Panc1 (cell line): ENCODE measurements around the gene CCDC6.

ENCODE experiments used
- POLR2AphosphoS5 ChIP-seq: IDR thresholded peaks from 2 replicates; pipeline ENCODE4 v1.6.1; 2012; ENCODE audit warnings: mild to moderate bottlenecking, low read depth, low read length, moderate library complexity
- SIN3A ChIP-seq: IDR thresholded peaks from 2 replicates; pipeline ENCODE4 v1.6.1; 2012; ENCODE audit warnings: low read depth, mild to moderate bottlenecking, low read length, moderate library complexity, borderline replicate concordance; ENCODE audit not compliant: insufficient read depth
- TCF7L2 ChIP-seq: IDR thresholded peaks from 2 replicates; pipeline ENCODE4 v1.6.1; 2011; ENCODE audit warnings: mild to moderate bottlenecking, low read depth, low read length, inconsistent platforms
- TF ChIP-seq, protein P1 (sequence below): fragments of 450-650 bp; IDR thresholded peaks from 2 replicates; pipeline ENCODE4 v1.5.1; 2017; ENCODE audit warnings: mild to moderate bottlenecking

DNA sequence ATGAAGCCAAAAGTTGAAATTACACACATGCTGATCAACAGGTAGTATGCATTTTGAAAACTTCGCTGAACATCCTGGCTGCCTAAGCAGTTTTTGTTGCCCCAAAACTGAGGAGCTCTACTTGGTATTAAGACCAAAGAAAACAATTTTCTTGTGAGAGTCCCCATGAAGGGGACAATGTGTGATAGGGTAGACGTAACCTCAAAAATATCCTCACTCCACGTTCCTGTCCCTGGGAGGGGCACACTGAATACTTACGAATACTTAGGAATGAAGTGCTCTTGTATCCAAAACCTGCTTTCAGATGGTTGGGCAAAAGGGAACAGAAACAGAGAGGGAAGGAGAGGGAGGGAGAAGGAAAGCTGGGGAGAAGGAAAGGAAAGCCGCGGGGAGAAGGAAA, 24.7 kb downstream of the CCDC6 start:
- no peak for TF ChIP-seq TCF7L2
- TF ChIP-seq, protein P1, sequence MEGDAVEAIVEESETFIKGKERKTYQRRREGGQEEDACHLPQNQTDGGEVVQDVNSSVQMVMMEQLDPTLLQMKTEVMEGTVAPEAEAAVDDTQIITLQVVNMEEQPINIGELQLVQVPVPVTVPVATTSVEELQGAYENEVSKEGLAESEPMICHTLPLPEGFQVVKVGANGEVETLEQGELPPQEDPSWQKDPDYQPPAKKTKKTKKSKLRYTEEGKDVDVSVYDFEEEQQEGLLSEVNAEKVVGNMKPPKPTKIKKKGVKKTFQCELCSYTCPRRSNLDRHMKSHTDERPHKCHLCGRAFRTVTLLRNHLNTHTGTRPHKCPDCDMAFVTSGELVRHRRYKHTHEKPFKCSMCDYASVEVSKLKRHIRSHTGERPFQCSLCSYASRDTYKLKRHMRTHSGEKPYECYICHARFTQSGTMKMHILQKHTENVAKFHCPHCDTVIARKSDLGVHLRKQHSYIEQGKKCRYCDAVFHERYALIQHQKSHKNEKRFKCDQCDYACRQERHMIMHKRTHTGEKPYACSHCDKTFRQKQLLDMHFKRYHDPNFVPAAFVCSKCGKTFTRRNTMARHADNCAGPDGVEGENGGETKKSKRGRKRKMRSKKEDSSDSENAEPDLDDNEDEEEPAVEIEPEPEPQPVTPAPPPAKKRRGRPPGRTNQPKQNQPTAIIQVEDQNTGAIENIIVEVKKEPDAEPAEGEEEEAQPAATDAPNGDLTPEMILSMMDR: no peak
- no peak for TF ChIP-seq POLR2AphosphoS5
- TF ChIP-seq SIN3A: no peak
